Measurements from ENCODE around the gene RPL5.

GRCh38 chr1:92870591-92870990 is 38.8 kb downstream of the RPL5 start:
- TF ChIP-seq CTCF (IDR thresholded peaks at IDR 0.05) (no peak), POLR2A (IDR thresholded peaks at IDR 0.05) (no peak)

Measured in lower leg skin (tissue), 3 donors.